Superior temporal gyrus (tissue), 1 donor: ENCODE measurements around the gene DCTN4.

Source experiments
- DNase-seq: peaks from one replicate; pipeline ENCODE4 v3.0.0-alpha.2; 2016; ENCODE audit errors: extremely low spot score

DCTN4 gene

GRCh38 chr5:150740992-150741391 is 17.8 kb downstream of the DCTN4 start:
- DNase-seq, result no peak

- DNase-seq, result no peak
Measured at GRCh38 chr5:150738862-150739261, 20.0 kb downstream of the DCTN4 start.

GRCh38 chr5:150734579-150735384 is 24.0 kb downstream of the DCTN4 start:
- no peak for DNase-seq

- no peak for DNase-seq
Measured at GRCh38 chr5:150731669-150732242, 27.1 kb downstream of the DCTN4 start.

GRCh38 chr5:150729859-150730258 is 29.0 kb downstream of the DCTN4 start:
- no peak for DNase-seq

- DNase-seq, result no peak
Measured at GRCh38 chr5:150723845-150724244, 35.0 kb downstream of the DCTN4 start.

- no peak for DNase-seq
Measured at GRCh38 chr5:150710165-150710564, 48.7 kb downstream of the DCTN4 start.

GRCh38 chr5:150706776-150707390 is 51.9 kb downstream of the DCTN4 start:
- DNase-seq, result no peak

- DNase-seq, result no peak
Measured at GRCh38 chr5:150703762-150704161, 55.1 kb downstream of the DCTN4 start.

- DNase-seq, result peak; percentile 97
Measured at GRCh38 chr5:150700594-150701377, 58.0 kb downstream of the DCTN4 start, which contains the start of gene RBM22. Gene RBM22 (minus strand): TSS chr5:150701062. CDS start chr5:150700985, 77 bp downstream.

- peak; percentile 66 for DNase-seq
Measured at GRCh38 chr5:150700246-150700593, 58.6 kb downstream of the DCTN4 start.

- DNase-seq, result no peak
Measured at GRCh38 chr5:150694612-150695011, 64.2 kb downstream of the DCTN4 start.

GRCh38 chr5:150692276-150692675 is 66.5 kb downstream of the DCTN4 start:
- no peak for DNase-seq

GRCh38 chr5:150690760-150691159 is 68.1 kb downstream of the DCTN4 start:
- no peak for DNase-seq

GRCh38 chr5:150689120-150689519 is 69.7 kb downstream of the DCTN4 start:
- no peak for DNase-seq

GRCh38 chr5:150676578-150676977 is 82.2 kb downstream of the DCTN4 start:
- no peak for DNase-seq

GRCh38 chr5:150675069-150675468 is 83.7 kb downstream of the DCTN4 start:
- DNase-seq, result no peak

- DNase-seq, result no peak
Measured at GRCh38 chr5:150674341-150674821, 84.4 kb downstream of the DCTN4 start.

GRCh38 chr5:150672884-150673275 is 85.9 kb downstream of the DCTN4 start:
- no peak for DNase-seq

- no peak for DNase-seq
Measured at GRCh38 chr5:150672237-150672883, 86.5 kb downstream of the DCTN4 start.

GRCh38 chr5:150671509-150672236 is 87.1 kb downstream of the DCTN4 start:
- no peak for DNase-seq
